ENCODE data around the gene SYNGAP1. TPM values are rescaled to one million over a fixed set of nuclear protein-coding genes. Genes with fewer than 3 reads are reported as not detected.
A peak's percentile ranks its signal among the peaks of the same experiment; 100 is the strongest.

The SYNGAP1 gene
- total and polyA plus RNA-seq, 2 experiments from 2014 or later, result 13.9 to 45.0 TPM

DNA sequence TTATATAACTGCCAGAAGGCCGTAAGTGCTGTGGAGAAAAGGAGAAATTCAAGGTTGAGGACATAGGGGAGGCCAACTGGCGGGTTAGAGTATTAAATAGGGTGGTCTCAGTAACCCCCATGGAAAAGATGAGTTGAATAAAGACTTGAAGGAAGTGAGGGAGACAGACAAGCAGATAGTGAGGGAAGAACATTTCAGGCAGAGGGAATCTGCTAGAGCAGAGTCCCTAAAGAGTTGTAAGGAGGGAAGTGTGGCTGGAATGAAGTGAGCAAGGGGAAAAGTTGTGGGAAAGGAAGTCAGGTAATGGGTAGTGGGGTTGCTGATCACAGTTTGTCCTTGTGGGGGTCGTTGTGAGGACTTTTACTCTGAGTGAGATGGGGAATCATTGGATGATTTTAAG lies 26.9 kb upstream of the SYNGAP1 start:
- Mint-ChIP-seq H3K27me3 (ENCODE audit: insufficient read depth, low read depth, poor library complexity) (peaks cover 5% of the 10 kb centered on the region), H3K36me3 (ENCODE audit: low read depth) (peaks cover 11% of the 10 kb centered on the region), H3K9me3 (no peaks in the 10 kb centered on the region; the same call in 2 of the 3 replicates), H3K27ac (peak overlapping the region; percentile 20; the same call in 1 of the 2 replicates), H3K4me3 (peak overlapping the region; percentile 91), H3K4me1 (peaks cover 28% of the 10 kb centered on the region)
- DNase-seq (ENCODE audit: low spot score) (no peak), ATAC-seq (no peak)
- H3K27ac ChIP-seq (ENCODE audit: low read depth), result no peak overlapping the region
- peaks cover 8% of the 10 kb centered on the region for H3K4me1 ChIP-seq (ENCODE audit: insufficient read depth)
- peaks cover 61% of the 10 kb centered on the region for H3K79me2 ChIP-seq (replicated peaks; ENCODE audit: insufficient read depth)
- H4K20me1 ChIP-seq (replicated peaks; ENCODE audit: insufficient read depth), result peaks cover 41% of the 10 kb centered on the region
- H3F3A ChIP-seq (replicated peaks; ENCODE audit: low read depth), result peaks cover 5% of the 10 kb centered on the region; the same call in 1 of the 2 replicates
- H3K4me3 ChIP-seq, result peak overlapping the region; percentile 92
- no peaks in the 10 kb centered on the region for H3K27me3 ChIP-seq (ENCODE audit: insufficient read depth)
- peak overlapping the region; percentile 94 for H3K4me2 ChIP-seq
- TF ChIP-seq CTCF (conservative IDR thresholded peaks at IDR 0.05; ENCODE audit: low read depth in 2 of 2) (no peak), EZH2 (IDR thresholded peaks at IDR 0.05; ENCODE audit: low read depth, unreplicated experiment) (no peak), EZH2phosphoT487 (IDR thresholded peaks at IDR 0.05; ENCODE audit: unreplicated experiment) (no peak), CREB1 (CRISPR knock-in tag; IDR thresholded peaks at IDR 0.05; ENCODE audit: low read depth) (no peak), JUNB (IDR thresholded peaks at IDR 0.05; ENCODE audit: unreplicated experiment) (no peak), POLR2AphosphoS5 (IDR thresholded peaks at IDR 0.05; ENCODE audit: low read depth) (no peak), ZNF331 (CRISPR knock-in tag; IDR thresholded peaks at IDR 0.05; ENCODE audit: low read depth) (no peak)
- no peaks in the 10 kb centered on the region for H3K9me2 ChIP-seq (ENCODE audit: insufficient read depth)
- H3K36me3 ChIP-seq (ENCODE audit: insufficient read depth), result 0 out of 2 replicates have a peak, but pooled peaks cover 3% of the 10 kb centered on the region
- H2AFZ ChIP-seq, result no peak overlapping the region

DNA sequence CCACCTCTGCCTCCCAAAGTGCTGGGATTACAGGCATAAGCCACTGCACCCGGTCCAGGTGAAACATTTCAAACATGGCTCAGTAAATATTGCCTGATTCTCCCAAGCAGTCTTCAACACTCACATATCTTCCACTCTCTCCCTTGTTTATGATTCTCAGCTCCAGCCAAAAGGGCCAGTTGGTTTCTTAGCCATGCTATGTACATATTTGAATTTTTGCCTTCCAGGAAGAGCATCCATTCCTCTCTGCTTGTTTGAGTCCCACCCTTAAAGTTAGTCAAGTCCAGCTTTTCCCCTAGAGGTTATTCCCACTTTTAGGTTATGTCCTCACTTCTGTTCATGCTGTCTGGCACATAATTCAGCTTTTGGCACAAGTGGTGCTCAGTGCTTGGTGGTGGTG lies 22.3 kb upstream of the SYNGAP1 start:
- H3K4me3 Mint-ChIP-seq, result no peak overlapping the region
- no peak for DNase-seq (ENCODE audit: low spot score)
- peaks cover 18% of the 10 kb centered on the region for H3K4me1 Mint-ChIP-seq
- Histone ChIP-seq H3K79me2 (replicated peaks; ENCODE audit: insufficient read depth) (peaks cover 58% of the 10 kb centered on the region), H3K27me3 (ENCODE audit: insufficient read depth) (no peaks in the 10 kb centered on the region), H2AFZ (no peak overlapping the region), H3K4me3 (no peak overlapping the region), H3K4me2 (no peak overlapping the region), H3K9me2 (ENCODE audit: insufficient read depth) (no peaks in the 10 kb centered on the region), H3K36me3 (ENCODE audit: insufficient read depth) (peaks cover 32% of the 10 kb centered on the region), H4K20me1 (replicated peaks; ENCODE audit: insufficient read depth) (peaks cover 45% of the 10 kb centered on the region), H3F3A (replicated peaks; ENCODE audit: low read depth) (no peaks in the 10 kb centered on the region), H3K4me1 (ENCODE audit: insufficient read depth) (peaks cover 6% of the 10 kb centered on the region), H3K27ac (ENCODE audit: low read depth) (no peak overlapping the region)
- H3K9me3 Mint-ChIP-seq, result no peaks in the 10 kb centered on the region; the same call in 2 of the 3 replicates
- no peaks in the 10 kb centered on the region for H3K27me3 Mint-ChIP-seq (ENCODE audit: insufficient read depth, low read depth, poor library complexity)
- peaks cover 48% of the 10 kb centered on the region for H3K36me3 Mint-ChIP-seq (ENCODE audit: low read depth)
- H3K27ac Mint-ChIP-seq, result no peak overlapping the region
- no peak for ATAC-seq
- no peak for TF ChIP-seq CTCF (conservative IDR thresholded peaks at IDR 0.05; ENCODE audit: low read depth in 2 of 2)
- no peak for TF ChIP-seq EZH2phosphoT487 (IDR thresholded peaks at IDR 0.05; ENCODE audit: unreplicated experiment)
- TF ChIP-seq STAT1 (IDR thresholded peaks at IDR 0.05; ENCODE audit: unreplicated experiment), result no peak
- no peak for TF ChIP-seq ZNF462 (CRISPR knock-in tag; IDR thresholded peaks at IDR 0.05)
- TF ChIP-seq POLR2AphosphoS5 (IDR thresholded peaks at IDR 0.05; ENCODE audit: low read depth), result no peak
- TF ChIP-seq JUNB (IDR thresholded peaks at IDR 0.05; ENCODE audit: unreplicated experiment), result no peak
- no peak for TF ChIP-seq ZNF114 (CRISPR knock-in tag; IDR thresholded peaks at IDR 0.05)
- no peak for TF ChIP-seq NANOG (IDR thresholded peaks at IDR 0.05; ENCODE audit: borderline replicate concordance)

Measured in GM23338 (cell line).